Upper lobe of left lung (tissue), 4 donors: ENCODE measurements around the gene COX7B2.

Experiments used
- EP300 ChIP-seq, 4 donors: sonication (generic); formaldehyde crosslinking; IDR thresholded peaks; one replicate each; pipeline ENCODE4 v1.5.1; 2017; ENCODE audit warnings: antibody characterized with exemption in 4 of 4, control low read depth in 2 of 4
- POLR2AphosphoS5 ChIP-seq, 2 donors: sonication (generic); formaldehyde crosslinking; IDR thresholded peaks; one replicate each; pipeline ENCODE4 v1.5.1; 2017; ENCODE audit warnings: antibody characterized with exemption in 2 of 2
- TF ChIP-seq, protein P1 (sequence below), 6 experiments: fragments of 450-650 bp in 4 of 6; fragments of 200-600 bp in 2 of 6; sonication (generic) in 2 of 6; IDR thresholded peaks; one replicate each; pipeline ENCODE4 v1.5.1; 2016 to 2019; ENCODE audit warnings: antibody characterized with exemption in 6 of 6

DNA sequence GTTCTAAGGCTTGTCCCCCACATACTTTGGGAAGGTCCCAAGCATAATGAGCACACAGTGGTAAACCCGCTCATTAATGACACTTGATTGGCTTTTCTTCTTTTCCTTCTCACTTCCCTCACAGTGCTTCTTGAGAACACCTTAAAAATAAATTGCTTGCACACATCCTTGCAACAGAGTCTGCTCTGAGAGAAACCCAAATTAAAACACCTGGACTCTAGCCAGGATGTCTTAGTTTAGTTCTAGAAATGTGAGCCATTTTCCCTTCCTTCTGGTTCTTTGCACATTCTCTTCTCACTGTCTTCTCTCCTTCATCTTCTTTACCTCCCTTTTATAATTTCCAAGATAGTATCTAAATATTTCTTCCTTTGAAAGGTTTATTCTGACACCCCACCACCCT, 35.3 kb upstream of the COX7B2 start:
- TF ChIP-seq, protein P1, sequence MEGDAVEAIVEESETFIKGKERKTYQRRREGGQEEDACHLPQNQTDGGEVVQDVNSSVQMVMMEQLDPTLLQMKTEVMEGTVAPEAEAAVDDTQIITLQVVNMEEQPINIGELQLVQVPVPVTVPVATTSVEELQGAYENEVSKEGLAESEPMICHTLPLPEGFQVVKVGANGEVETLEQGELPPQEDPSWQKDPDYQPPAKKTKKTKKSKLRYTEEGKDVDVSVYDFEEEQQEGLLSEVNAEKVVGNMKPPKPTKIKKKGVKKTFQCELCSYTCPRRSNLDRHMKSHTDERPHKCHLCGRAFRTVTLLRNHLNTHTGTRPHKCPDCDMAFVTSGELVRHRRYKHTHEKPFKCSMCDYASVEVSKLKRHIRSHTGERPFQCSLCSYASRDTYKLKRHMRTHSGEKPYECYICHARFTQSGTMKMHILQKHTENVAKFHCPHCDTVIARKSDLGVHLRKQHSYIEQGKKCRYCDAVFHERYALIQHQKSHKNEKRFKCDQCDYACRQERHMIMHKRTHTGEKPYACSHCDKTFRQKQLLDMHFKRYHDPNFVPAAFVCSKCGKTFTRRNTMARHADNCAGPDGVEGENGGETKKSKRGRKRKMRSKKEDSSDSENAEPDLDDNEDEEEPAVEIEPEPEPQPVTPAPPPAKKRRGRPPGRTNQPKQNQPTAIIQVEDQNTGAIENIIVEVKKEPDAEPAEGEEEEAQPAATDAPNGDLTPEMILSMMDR (IDR thresholded peaks at IDR 0.05): no peak
- TF ChIP-seq POLR2AphosphoS5 (IDR thresholded peaks at IDR 0.05) (no peak), EP300 (IDR thresholded peaks at IDR 0.05) (no peak)
